Prostate gland (tissue), 2 donors: Measurements from ENCODE around the gene SNX18. TPM values are rescaled to one million over a fixed set of nuclear protein-coding genes. Genes with fewer than 3 reads are reported as not detected.

ENCODE experiments used
- DNase-seq: peaks from one replicate; pipeline ENCODE4 v3.0.0-alpha.2; 2019; ENCODE audit warnings: low spot score
- H3K27ac ChIP-seq, 2 donors: fragments of 200-600 bp; sonication (generic); 2 replicates each; pipeline ENCODE4 v1.5.1; 2017 to 2019
- H3K27me3 ChIP-seq: fragments of 200-600 bp; sonication (generic); replicated peaks from 2 replicates; pipeline ENCODE4 v1.5.1; 2019; ENCODE audit not compliant: insufficient read depth
- H3K36me3 ChIP-seq, 2 donors: fragments of 200-600 bp; sonication (generic); 1 replicate in 1 of 2; 2 replicates in 1 of 2; pipeline versions ENCODE4 v1.5.1 to v1.8.1; 2017 to 2019
- H3K4me1 ChIP-seq: fragments of 200-600 bp; sonication (generic); replicated peaks from 2 replicates; pipeline ENCODE4 v1.5.1; 2019
- H3K4me3 ChIP-seq, 2 donors: fragments of 200-600 bp; sonication (generic); 2 replicates each; pipeline ENCODE4 v1.5.1; 2017 to 2019
- H3K9me3 ChIP-seq: fragments of 200-600 bp; sonication (generic); 2 replicates; pipeline ENCODE4 v1.5.1; 2017
- POLR2A ChIP-seq: fragments of 450-650 bp; IDR thresholded peaks from one replicate; pipeline ENCODE4 v1.6.1; 2016; ENCODE audit warnings: antibody characterized with exemption, mild to moderate bottlenecking
- POLR2AphosphoS5 ChIP-seq: sonication (generic); formaldehyde crosslinking; IDR thresholded peaks from one replicate; pipeline ENCODE4 v1.6.1; 2017; ENCODE audit warnings: antibody characterized with exemption
- WGBS: methylation state at CpG from one replicate; pipeline ENCODE4 v1.1.5; 2018; 5-methylcytosine and 5-hydroxymethylcytosine counted together
- intact Hi-C: fragments of 100-400 bp; cut with DNase I; formaldehyde crosslinking; loops from one replicate; pipeline ENCODE4 v1.14.2; 2022
- total RNA-seq, 2 donors: library from RNA; depleted of rRNA; stranded (reverse); fragments of >200 nt; gene quantifications; one replicate each; pipeline ENCODE4 v1.1.0, GENCODE V29; 2016
- TF ChIP-seq, protein P1 (sequence below), 4 experiments: fragments of 200-600 bp in 2 of 4; fragments of 450-650 bp in 2 of 4; sonication (generic) in 2 of 4; IDR thresholded peaks; 1 replicate in 3 of 4; 2 replicates in 1 of 4; pipeline ENCODE4 v1.5.1; 2016 to 2019; ENCODE audit warnings: antibody characterized with exemption in 4 of 4, mild to moderate bottlenecking in 2 of 4, moderate library complexity in 2 of 4

Gene SNX18
- total RNA-seq, 2 donors from 2014 or later: 26.3 to 80.4 TPM

DNA sequence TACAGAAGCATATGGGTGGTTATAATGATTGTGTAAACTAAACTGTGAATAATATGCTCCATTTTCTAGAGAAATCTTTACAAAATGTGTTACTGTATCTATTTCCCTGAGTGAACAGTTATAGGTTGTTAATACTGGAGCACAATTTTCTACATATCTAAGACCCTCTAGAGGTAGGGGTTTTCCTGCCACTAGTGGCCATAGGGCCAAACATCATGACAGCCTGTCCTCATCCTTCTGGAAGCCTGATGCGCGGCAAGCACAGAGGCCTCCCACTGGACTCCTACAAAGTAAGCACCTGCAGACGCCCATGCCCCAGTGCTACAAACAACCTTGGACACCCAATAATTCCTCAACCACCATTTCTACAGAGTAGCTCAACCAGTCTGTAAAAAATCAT, 1.9 kb upstream of the SNX18 start:
- DNase-seq: no peak
- Histone ChIP-seq H3K4me1 (peaks cover 3% of the 10 kb centered on the region), H3K9me3 (no peaks in the 10 kb centered on the region), H3K4me3 (no peak overlapping the region), H3K36me3 (no peaks in the 10 kb centered on the region), H3K27me3 (no peaks in the 10 kb centered on the region), H3K27ac (no peak overlapping the region)
- TF ChIP-seq POLR2AphosphoS5 (no peak), POLR2A (no peak)
- TF ChIP-seq, protein P1, sequence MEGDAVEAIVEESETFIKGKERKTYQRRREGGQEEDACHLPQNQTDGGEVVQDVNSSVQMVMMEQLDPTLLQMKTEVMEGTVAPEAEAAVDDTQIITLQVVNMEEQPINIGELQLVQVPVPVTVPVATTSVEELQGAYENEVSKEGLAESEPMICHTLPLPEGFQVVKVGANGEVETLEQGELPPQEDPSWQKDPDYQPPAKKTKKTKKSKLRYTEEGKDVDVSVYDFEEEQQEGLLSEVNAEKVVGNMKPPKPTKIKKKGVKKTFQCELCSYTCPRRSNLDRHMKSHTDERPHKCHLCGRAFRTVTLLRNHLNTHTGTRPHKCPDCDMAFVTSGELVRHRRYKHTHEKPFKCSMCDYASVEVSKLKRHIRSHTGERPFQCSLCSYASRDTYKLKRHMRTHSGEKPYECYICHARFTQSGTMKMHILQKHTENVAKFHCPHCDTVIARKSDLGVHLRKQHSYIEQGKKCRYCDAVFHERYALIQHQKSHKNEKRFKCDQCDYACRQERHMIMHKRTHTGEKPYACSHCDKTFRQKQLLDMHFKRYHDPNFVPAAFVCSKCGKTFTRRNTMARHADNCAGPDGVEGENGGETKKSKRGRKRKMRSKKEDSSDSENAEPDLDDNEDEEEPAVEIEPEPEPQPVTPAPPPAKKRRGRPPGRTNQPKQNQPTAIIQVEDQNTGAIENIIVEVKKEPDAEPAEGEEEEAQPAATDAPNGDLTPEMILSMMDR (IDR thresholded peaks at IDR 0.05): no peak
- intact Hi-C loops: loop anchor here (2.0 to 5.0 kb wide), 2 partner anchors 353 to 632 kb away; no protein-coding TSS in a partner anchor
- 94% methylated on average over 3 of the region's 3 CpGs for WGBS

- Histone ChIP-seq H3K4me1 (peaks cover 3% of the 10 kb centered on the region), H3K36me3 (no peaks in the 10 kb centered on the region), H3K9me3 (no peaks in the 10 kb centered on the region), H3K27me3 (no peaks in the 10 kb centered on the region), H3K27ac (no peak overlapping the region), H3K4me3 (no peak overlapping the region)
- TF ChIP-seq, protein P1 (IDR thresholded peaks at IDR 0.05): no peak
- TF ChIP-seq POLR2AphosphoS5 (no peak), POLR2A (no peak)
- 64% methylated on average over 4 of the region's 4 CpGs for WGBS
- no peak for DNase-seq
- intact Hi-C loops: loop anchor here (2.0 to 5.0 kb wide), 2 partner anchors 353 to 631 kb away; no protein-coding TSS in a partner anchor
These were observed 1.4 kb upstream of the SNX18 start for GRCh38 chr5:54516051-54516655.

GRCh38 chr5:54517174-54517511, 416 bp upstream of the SNX18 start:
- WGBS: 9% methylated on average over 4 of the region's 4 CpGs
- DNase-seq: peak; percentile 8
- H3K27ac ChIP-seq: no peak overlapping the region

DNA sequence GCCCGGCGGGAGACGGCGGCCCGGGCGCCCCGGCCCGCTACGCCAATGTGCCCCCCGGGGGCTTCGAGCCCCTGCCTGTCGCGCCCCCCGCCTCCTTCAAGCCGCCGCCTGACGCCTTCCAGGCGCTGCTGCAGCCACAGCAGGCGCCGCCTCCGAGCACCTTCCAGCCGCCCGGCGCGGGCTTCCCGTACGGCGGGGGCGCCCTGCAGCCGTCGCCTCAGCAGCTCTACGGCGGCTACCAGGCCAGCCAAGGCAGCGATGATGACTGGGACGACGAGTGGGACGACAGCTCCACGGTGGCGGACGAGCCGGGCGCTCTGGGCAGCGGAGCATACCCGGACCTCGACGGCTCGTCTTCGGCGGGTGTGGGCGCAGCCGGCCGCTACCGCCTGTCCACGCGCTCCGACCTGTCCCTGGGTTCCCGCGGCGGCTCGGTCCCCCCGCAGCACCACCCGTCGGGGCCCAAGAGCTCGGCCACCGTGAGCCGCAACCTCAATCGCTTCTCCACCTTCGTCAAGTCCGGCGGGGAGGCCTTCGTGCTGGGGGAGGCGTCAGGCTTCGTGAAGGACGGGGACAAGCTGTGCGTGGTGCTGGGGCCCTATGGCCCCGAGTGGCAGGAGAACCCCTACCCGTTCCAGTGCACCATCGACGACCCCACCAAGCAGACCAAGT, 723 bp downstream of the SNX18 start:
- Histone ChIP-seq H3K9me3 (no peaks in the 10 kb centered on the region), H3K27ac (peak overlapping the region; percentile 85 to 91), H3K36me3 (no peaks in the 10 kb centered on the region), H3K4me3 (peak overlapping the region; percentile 92 to 95), H3K4me1 (peaks cover 3% of the 10 kb centered on the region), H3K27me3 (no peaks in the 10 kb centered on the region)
- peak; percentile 27 for DNase-seq
- 6% methylated on average over 38 of the region's 79 CpGs for WGBS
- intact Hi-C loops: loop anchor here (2.0 to 5.0 kb wide), 2 partner anchors 327 to 629 kb away; no protein-coding TSS in a partner anchor
- no peak for TF ChIP-seq POLR2AphosphoS5
- no peak for TF ChIP-seq POLR2A
- TF ChIP-seq, protein P1 (IDR thresholded peaks at IDR 0.05): peak in 1 of 4 experiments; percentile 4

More at GRCh38 chr5:54517174-54517511, 416 bp upstream of the SNX18 start:
- Histone ChIP-seq H3K4me1 (peaks cover 3% of the 10 kb centered on the region), H3K36me3 (no peaks in the 10 kb centered on the region), H3K27me3 (no peaks in the 10 kb centered on the region), H3K4me3 (peak overlapping the region; percentile 92 to 95), H3K9me3 (no peaks in the 10 kb centered on the region)
- intact Hi-C loops: loop anchor here (2.0 to 5.0 kb wide), 2 partner anchors 352 to 630 kb away; no protein-coding TSS in a partner anchor
- TF ChIP-seq, protein P1 (IDR thresholded peaks at IDR 0.05): no peak
- TF ChIP-seq POLR2A: no peak
- TF ChIP-seq POLR2AphosphoS5: no peak
